LHCN-M2 (cell line): Measurements from ENCODE around the gene POTEI. TPM values are rescaled to one million over a fixed set of nuclear protein-coding genes. Genes with fewer than 3 reads are reported as not detected.
"Not testable (repeated sequence)": the region's sequence is repeated elsewhere in the genome, so short reads cannot be mapped to it uniquely, and the experiment has no call there.

Experiments
- DNase-seq: peaks from one replicate; pipeline ENCODE4 v3.0.0-alpha.2; 2012; ENCODE audit warnings: low read depth
- polyA plus RNA-seq: library from polyadenylated mRNA; unstranded; fragments of >200 nt; gene quantifications from one replicate; pipeline ENCODE4 v1.2.1, GENCODE V29; 2012; ENCODE audit warnings: missing spikeins
- total RNA-seq: library from RNA; depleted of rRNA; stranded (reverse); fragments of >200 nt; gene quantifications from 2 replicates; pipeline ENCODE4 v1.2.3, GENCODE V29; 2014; rRNA removed

The POTEI gene
- not detected in 2 replicates for total RNA-seq
- not detected for polyA plus RNA-seq

- not testable (repeated sequence) for DNase-seq
Measured at GRCh38 chr2:130509228-130509627, at the start of gene POTEI. POTEI (minus strand) TSS chr2:130509328; CDS start chr2:130509235, 93 bp downstream.

- not testable (repeated sequence) for DNase-seq
Measured at GRCh38 chr2:130556441-130556840, 47.3 kb upstream of the POTEI start.

- DNase-seq, result not testable (repeated sequence)
Measured at GRCh38 chr2:130554178-130554577, 45.0 kb upstream of the POTEI start.

GRCh38 chr2:130549475-130549874 is 40.3 kb upstream of the POTEI start:
- DNase-seq, result not testable (repeated sequence)

GRCh38 chr2:130548418-130548817 is 39.3 kb upstream of the POTEI start:
- DNase-seq, result not testable (repeated sequence)

GRCh38 chr2:130544978-130545377 is 35.9 kb upstream of the POTEI start:
- DNase-seq, result not testable (repeated sequence)

GRCh38 chr2:130543785-130544528 is 34.8 kb upstream of the POTEI start:
- DNase-seq, result not testable (repeated sequence)

- not testable (repeated sequence) for DNase-seq
Measured at GRCh38 chr2:130542789-130543188, 33.7 kb upstream of the POTEI start.

- not testable (repeated sequence) for DNase-seq
Measured at GRCh38 chr2:130538271-130538670, 29.1 kb upstream of the POTEI start.

- not testable (repeated sequence) for DNase-seq
Measured at GRCh38 chr2:130536654-130537053, 27.5 kb upstream of the POTEI start.

GRCh38 chr2:130531672-130532071 is 22.5 kb upstream of the POTEI start:
- DNase-seq, result not testable (repeated sequence)

GRCh38 chr2:130531225-130531624 is 22.1 kb upstream of the POTEI start:
- DNase-seq, result not testable (repeated sequence)

- not testable (repeated sequence) for DNase-seq
Measured at GRCh38 chr2:130530212-130530611, 21.1 kb upstream of the POTEI start.

GRCh38 chr2:130529545-130529944 is 20.4 kb upstream of the POTEI start:
- DNase-seq, result not testable (repeated sequence)

GRCh38 chr2:130527365-130527967 is 18.3 kb upstream of the POTEI start:
- DNase-seq, result not testable (repeated sequence)

- DNase-seq, result not testable (repeated sequence)
Measured at GRCh38 chr2:130522390-130522789, 13.3 kb upstream of the POTEI start.

GRCh38 chr2:130520992-130521391 is 11.9 kb upstream of the POTEI start, which contains the start of gene CFC1B:
CFC1B (plus strand) TSS chr2:130521222; CDS start chr2:130521485, 263 bp downstream.
- not testable (repeated sequence) for DNase-seq

- not testable (repeated sequence) for DNase-seq
Measured at GRCh38 chr2:130518516-130519106, 9.5 kb upstream of the POTEI start.

GRCh38 chr2:130511747-130512451 is 2.8 kb upstream of the POTEI start:
- DNase-seq, result not testable (repeated sequence)

GRCh38 chr2:130510807-130511746 is 1.9 kb upstream of the POTEI start:
- DNase-seq, result not testable (repeated sequence)
